Liver (tissue), 9 donors: ENCODE measurements around the gene USP9Y. TPM values are rescaled to one million over a fixed set of nuclear protein-coding genes. Genes with fewer than 3 reads are reported as not detected.

Experiments used
- DNase-seq: peaks from one replicate; pipeline ENCODE4 v3.0.0-alpha.2; 2017; ENCODE audit warnings: low spot score
- H3K27ac ChIP-seq, 2 donors: one replicate each; pipeline ENCODE4 v1.7.0; 2013; ENCODE audit warnings: inconsistent platforms in 2 of 2, low read length in 2 of 2, control low read depth in 1 of 2, low read depth in 1 of 2, mild to moderate bottlenecking in 1 of 2
- H3K27me3 ChIP-seq, 4 donors: one replicate each; pipeline versions ENCODE4 v1.6.1 to v1.7.0; 2013; ENCODE audit warnings: low read length in 3 of 4, inconsistent platforms in 1 of 4, mild to moderate bottlenecking in 1 of 4, moderate library complexity in 1 of 4; ENCODE audit not compliant: control insufficient read depth in 4 of 4, insufficient read depth in 4 of 4
- H3K36me3 ChIP-seq, 4 donors: one replicate each; pipeline versions ENCODE4 v1.6.1 to v1.7.0; 2013; ENCODE audit warnings: low read length in 3 of 4, mild to moderate bottlenecking in 3 of 4, low read depth in 1 of 4, moderate library complexity in 1 of 4; ENCODE audit not compliant: control insufficient read depth in 4 of 4, insufficient read depth in 3 of 4
- H3K4me1 ChIP-seq, 4 donors: one replicate each; pipeline versions ENCODE4 v1.6.1 to v1.7.0; 2013; ENCODE audit warnings: low read length in 3 of 4, mild to moderate bottlenecking in 3 of 4, moderate library complexity in 1 of 4; ENCODE audit not compliant: control insufficient read depth in 4 of 4, insufficient read depth in 4 of 4
- H3K4me3 ChIP-seq, 3 donors: one replicate each; pipeline versions ENCODE4 v1.6.1 to v1.7.0; 2013; ENCODE audit warnings: low read length in 3 of 3, control low read depth in 1 of 3, low read depth in 1 of 3, mild to moderate bottlenecking in 1 of 3
- H3K9ac ChIP-seq, 2 donors: one replicate each; pipeline ENCODE4 v1.7.0; 2013; ENCODE audit warnings: low read length in 2 of 2, mild to moderate bottlenecking in 2 of 2, moderate library complexity in 2 of 2, control low read depth in 1 of 2, low read depth in 1 of 2
- H3K9me3 ChIP-seq, 4 donors: one replicate each; pipeline versions ENCODE4 v1.6.1 to v1.7.0; 2013; ENCODE audit warnings: low read length in 3 of 4; ENCODE audit not compliant: control insufficient read depth in 4 of 4
- ATF3 ChIP-seq: IDR thresholded peaks from 2 replicates; pipeline ENCODE4 v1.6.1; 2016; ENCODE audit warnings: antibody characterized with exemption
- CTCF ChIP-seq: fragments of 150-350 bp; IDR thresholded peaks from 2 replicates; pipeline ENCODE4 v1.5.1; 2017; ENCODE audit warnings: improper control_type of control experiment, low read depth, low read length; ENCODE audit not compliant: missing input control
- EGR1 ChIP-seq, 2 donors: IDR thresholded peaks; 2 replicates each; pipeline ENCODE4 v1.6.1; 2016 to 2018; ENCODE audit warnings: antibody characterized with exemption in 2 of 2, low read depth in 2 of 2
- FOXA1 ChIP-seq: IDR thresholded peaks from 2 replicates; pipeline ENCODE4 v1.6.1; 2016; ENCODE audit warnings: antibody characterized with exemption
- FOXA2 ChIP-seq: IDR thresholded peaks from 2 replicates; pipeline ENCODE4 v1.6.1; 2016; ENCODE audit warnings: antibody characterized with exemption
- GABPA ChIP-seq, 2 donors: IDR thresholded peaks in 1 of 2; conservative IDR thresholded peaks in 1 of 2; 2 replicates each; pipeline ENCODE4 v1.6.1; 2016; ENCODE audit warnings: antibody characterized with exemption in 2 of 2, mild to moderate bottlenecking in 1 of 2, moderate library complexity in 1 of 2
- HNF4A ChIP-seq, 2 donors: conservative IDR thresholded peaks; 2 replicates each; pipeline ENCODE4 v1.6.1; 2016; ENCODE audit warnings: antibody characterized with exemption in 2 of 2, mild to moderate bottlenecking in 2 of 2
- HNF4G ChIP-seq: IDR thresholded peaks from 2 replicates; pipeline ENCODE4 v1.6.1; 2016; ENCODE audit warnings: antibody characterized with exemption
- JUND ChIP-seq, 2 donors: IDR thresholded peaks; 2 replicates each; pipeline ENCODE4 v1.6.1; 2016; ENCODE audit warnings: antibody characterized with exemption in 2 of 2
- MAX ChIP-seq: IDR thresholded peaks from 2 replicates; pipeline ENCODE4 v1.6.1; 2016; ENCODE audit warnings: antibody characterized with exemption
- NR2F2 ChIP-seq: IDR thresholded peaks from 2 replicates; pipeline ENCODE4 v1.6.1; 2016; ENCODE audit warnings: antibody characterized with exemption
- RAD21 ChIP-seq, 2 donors: IDR thresholded peaks; 2 replicates each; pipeline ENCODE4 v1.6.1; 2016; ENCODE audit warnings: antibody characterized with exemption in 2 of 2, mild to moderate bottlenecking in 2 of 2
- REST ChIP-seq: IDR thresholded peaks from 2 replicates; pipeline ENCODE4 v1.6.1; 2016; ENCODE audit warnings: antibody characterized with exemption, mild to moderate bottlenecking
- RXRA ChIP-seq, 2 donors: IDR thresholded peaks; 2 replicates each; pipeline ENCODE4 v1.6.1; 2017 to 2018; ENCODE audit warnings: antibody characterized with exemption in 2 of 2, mild to moderate bottlenecking in 1 of 2
- SP1 ChIP-seq: IDR thresholded peaks from 2 replicates; pipeline ENCODE4 v1.6.1; 2018; ENCODE audit warnings: antibody characterized with exemption, mild to moderate bottlenecking
- TAF1 ChIP-seq: conservative IDR thresholded peaks from 2 replicates; pipeline ENCODE4 v1.6.1; 2016; ENCODE audit warnings: antibody characterized with exemption, mild to moderate bottlenecking
- YY1 ChIP-seq: IDR thresholded peaks from 2 replicates; pipeline ENCODE4 v1.6.1; 2016; ENCODE audit warnings: antibody characterized with exemption, mild to moderate bottlenecking
- ZBTB33 ChIP-seq: IDR thresholded peaks from 2 replicates; pipeline ENCODE4 v1.6.1; 2016; ENCODE audit warnings: antibody characterized with exemption
- WGBS: extraction: QIAGEN DNeasy Blood & Tissue Kit; methylation state at CpG from one replicate; pipeline ENCODE4 v1.1.7; 2013; 5-methylcytosine and 5-hydroxymethylcytosine counted together
- polyA plus RNA-seq, 2 donors: library from polyadenylated mRNA; stranded (reverse) in 1 of 2; unstranded in 1 of 2; fragments of 200-250 nt in 1 of 2; fragments of >200 nt in 1 of 2; fragmentation: Nextera tagmentation in 1 of 2; extraction: Ambion mirVana in 1 of 2; gene quantifications; one replicate each; pipeline versions ENCODE4 v1.2.1 to v1.2.3, GENCODE V29; 2013 to 2015
- total RNA-seq, 2 donors: library from RNA; depleted of rRNA; stranded (reverse); fragments of >200 nt; gene quantifications; one replicate each; pipeline ENCODE4 v1.2.3, GENCODE V29; 2014
- donor health status: healthy.
- donor health status: healthy.
- donor health status: healthy.
- donor health status: healthy.
- donor health status: healthy.

Gene USP9Y
- total and polyA plus RNA-seq, 4 donors, result 3.7 to 10.1 TPM; not detected in 2

- Histone ChIP-seq H3K4me1 (no peaks in the 10 kb centered on the region), H3K9me3 (no peaks in the 10 kb centered on the region), H3K9ac (no peak overlapping the region), H3K27ac (no peak overlapping the region), H3K27me3 (no peaks in the 10 kb centered on the region), H3K4me3 (no peak overlapping the region), H3K36me3 (no peaks in the 10 kb centered on the region)
- WGBS, result 49% methylated on average over 2 of the region's 2 CpGs
- TF ChIP-seq FOXA1 (no peak), NR2F2 (no peak), ATF3 (no peak), REST (no peak), ZBTB33 (no peak), FOXA2 (no peak), RAD21 (IDR thresholded peaks at IDR 0.05) (no peak), HNF4A (conservative IDR thresholded peaks at IDR 0.05) (no peak), SP1 (no peak), JUND (IDR thresholded peaks at IDR 0.05) (no peak), MAX (no peak), HNF4G (no peak), GABPA (IDR thresholded peaks at IDR 0.05 in 1 of 2, conservative IDR thresholded peaks at IDR 0.05 in 1 of 2) (no peak), RXRA (IDR thresholded peaks at IDR 0.05) (no peak), TAF1 (no peak), EGR1 (IDR thresholded peaks at IDR 0.05; ENCODE audit: low read depth in 2 of 2) (no peak), YY1 (no peak), CTCF (no peak)
- DNase-seq, result no peak
These were observed 9.4 kb downstream of the USP9Y start for GRCh38 chrY:12710460-12710859.
